HepG2 (cell line): ENCODE measurements around the gene GDAP2. TPM values are rescaled to one million over a fixed set of nuclear protein-coding genes. Genes with fewer than 3 reads are reported as not detected.

Experiments
- ARNTL ChIP-seq: sonication (generic); formaldehyde crosslinking; IDR thresholded peaks from 2 replicates; pipeline ENCODE4 v1.4.0; 2020; ENCODE audit warnings: mild to moderate bottlenecking, missing genetic modification reagents
- CENPT ChIP-seq: sonication (generic); formaldehyde crosslinking; IDR thresholded peaks from 2 replicates; pipeline ENCODE4 v1.8.0; 2022; ENCODE audit warnings: low read depth, mild to moderate bottlenecking, moderate library complexity, missing genetic modification reagents
- MXD4 ChIP-seq: IDR thresholded peaks from 2 replicates; pipeline ENCODE4 v1.6.1; 2016; ENCODE audit warnings: mild to moderate bottlenecking, missing biosample characterization, missing genetic modification reagents
- NCOA2 ChIP-seq: sonication (generic); formaldehyde crosslinking; IDR thresholded peaks from 2 replicates; pipeline ENCODE4 v1.8.0; 2022; ENCODE audit warnings: inconsistent platforms
- RBM39 ChIP-seq: fragments of 200-400 bp; formaldehyde crosslinking; IDR thresholded peaks from one replicate; pipeline ENCODE4 v1.6.1; 2018; ENCODE audit warnings: antibody characterized with exemption, mild to moderate bottlenecking, low read depth, low read length; ENCODE audit not compliant: poor library complexity, severe bottlenecking
- SOX13 ChIP-seq, 3 experiments: fragments of 450-650 bp in 1 of 3; sonication (generic) in 1 of 3; formaldehyde crosslinking in 1 of 3; IDR thresholded peaks in 2 of 3; conservative IDR thresholded peaks in 1 of 3; 2 replicates each; pipeline versions ENCODE4 v1.5.0 to v1.6.1; 2016 to 2020; ENCODE audit warnings: antibody characterized with exemption in 1 of 3, mild to moderate bottlenecking in 1 of 3, missing compliant biosample characterization in 1 of 3, missing genetic modification reagents in 1 of 3, moderate library complexity in 1 of 3
- TBX2 ChIP-seq: sonication (generic); formaldehyde crosslinking; IDR thresholded peaks from 2 replicates; pipeline ENCODE4 v1.5.0; 2020; ENCODE audit warnings: missing genetic modification reagents, mild to moderate bottlenecking, borderline replicate concordance
- ZBTB7A ChIP-seq: sonication (generic); formaldehyde crosslinking; IDR thresholded peaks from 2 replicates; pipeline ENCODE4 v1.8.0; 2022; ENCODE audit warnings: mild to moderate bottlenecking, missing genetic modification reagents
- ZFP36L2 ChIP-seq: sonication (generic); formaldehyde crosslinking; IDR thresholded peaks from 2 replicates; pipeline ENCODE4 v1.4.0; 2020; ENCODE audit warnings: missing genetic modification reagents
- ZNF282 ChIP-seq: fragments of 450-650 bp; IDR thresholded peaks from 2 replicates; pipeline ENCODE4 v1.6.1; 2018; ENCODE audit not compliant: partially characterized antibody
- polyA plus RNA-seq, 8 experiments: library from polyadenylated mRNA; depleted of rRNA in 3 of 8; stranded (reverse) in 7 of 8; unstranded in 1 of 8; fragments of >200 nt; fragmentation: Illumina TruSeq in 4 of 8; extraction: Trizol in 4 of 8; gene quantifications; 2 replicates each; pipeline versions ENCODE4 v1.2.1 to v1.2.3, GENCODE V29; 2011 to 2016; ENCODE audit warnings: low read depth in 4 of 8, missing spikeins in 1 of 8, mixed read lengths in 1 of 8; ENCODE audit not compliant: insufficient read depth in 1 of 8
- total RNA-seq, 5 experiments: library from RNA; depleted of rRNA; stranded (reverse); fragments of >200 nt; fragmentation: Illumina TruSeq; extraction: Trizol; gene quantifications; 2 replicates each; pipeline ENCODE4 v1.2.3, GENCODE V29; 2016; ENCODE audit warnings: low read depth in 1 of 5
- TF ChIP-seq, protein P1 (sequence below): sonication (generic); formaldehyde crosslinking; IDR thresholded peaks from 2 replicates; pipeline ENCODE4 v1.5.0; 2020; ENCODE audit warnings: mild to moderate bottlenecking, missing genetic modification reagents
- TF ChIP-seq, protein P2 (sequence below): sonication (generic); formaldehyde crosslinking; IDR thresholded peaks from 2 replicates; pipeline ENCODE4 v1.8.1; 2022; ENCODE audit warnings: mild to moderate bottlenecking, missing genetic modification reagents
- TF ChIP-seq, protein P3 (sequence below): sonication (generic); formaldehyde crosslinking; IDR thresholded peaks from 2 replicates; pipeline ENCODE4 v1.4.0; 2020; ENCODE audit warnings: missing genetic modification reagents
- TF ChIP-seq, protein P4 (sequence below): sonication (generic); formaldehyde crosslinking; IDR thresholded peaks from 2 replicates; pipeline ENCODE4 v1.4.0; 2020; ENCODE audit warnings: missing genetic modification reagents
- TF ChIP-seq, protein P5 (sequence below): IDR thresholded peaks from 2 replicates; pipeline ENCODE4 v1.6.1; 2016; ENCODE audit warnings: missing compliant biosample characterization, missing genetic modification reagents, borderline replicate concordance
- TF ChIP-seq, protein P6 (sequence below): sonication (generic); formaldehyde crosslinking; IDR thresholded peaks from 2 replicates; pipeline ENCODE4 v1.5.1; 2020; ENCODE audit warnings: mild to moderate bottlenecking, missing genetic modification reagents

The GDAP2 gene
- total and polyA plus RNA-seq, 2 of the 13 experiments (the other 11 are each of a cell fraction or from before 2014, with no cell fraction given) = 11.4 to 23.2 TPM

DNA sequence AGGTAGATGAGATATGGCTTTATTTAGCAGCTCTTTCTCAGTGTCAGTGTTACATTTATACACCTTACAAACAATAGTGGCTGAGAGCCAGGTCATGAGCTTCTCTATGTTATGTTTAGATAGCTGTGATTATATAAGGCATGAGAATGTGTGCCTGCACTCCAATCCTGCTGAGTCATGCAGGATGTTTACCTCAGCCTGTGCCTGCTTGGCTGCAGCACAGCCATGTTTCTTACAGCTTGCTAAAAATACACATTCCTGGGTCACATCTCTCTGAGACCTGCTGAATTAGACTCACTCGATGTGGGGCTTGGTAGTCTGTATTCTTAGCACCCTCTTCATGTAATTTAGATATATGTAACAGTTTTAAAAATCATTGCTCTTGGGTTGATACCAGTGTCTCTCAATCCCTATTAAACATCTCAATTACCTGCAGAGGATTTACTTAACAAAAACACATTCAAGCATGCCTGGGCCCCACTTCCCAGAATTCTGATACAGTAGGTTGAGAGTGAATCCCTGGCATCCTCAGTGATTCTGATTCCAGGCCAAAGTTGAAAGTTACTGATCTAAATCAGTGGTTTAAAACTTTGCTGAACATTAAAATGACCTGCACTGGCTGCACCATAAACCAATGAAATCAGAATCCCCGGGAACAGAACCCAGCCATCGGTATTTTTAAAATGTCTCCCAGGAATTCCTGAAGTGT is 107.5 kb downstream of the GDAP2 start (continued):
- TF ChIP-seq, protein P1, sequence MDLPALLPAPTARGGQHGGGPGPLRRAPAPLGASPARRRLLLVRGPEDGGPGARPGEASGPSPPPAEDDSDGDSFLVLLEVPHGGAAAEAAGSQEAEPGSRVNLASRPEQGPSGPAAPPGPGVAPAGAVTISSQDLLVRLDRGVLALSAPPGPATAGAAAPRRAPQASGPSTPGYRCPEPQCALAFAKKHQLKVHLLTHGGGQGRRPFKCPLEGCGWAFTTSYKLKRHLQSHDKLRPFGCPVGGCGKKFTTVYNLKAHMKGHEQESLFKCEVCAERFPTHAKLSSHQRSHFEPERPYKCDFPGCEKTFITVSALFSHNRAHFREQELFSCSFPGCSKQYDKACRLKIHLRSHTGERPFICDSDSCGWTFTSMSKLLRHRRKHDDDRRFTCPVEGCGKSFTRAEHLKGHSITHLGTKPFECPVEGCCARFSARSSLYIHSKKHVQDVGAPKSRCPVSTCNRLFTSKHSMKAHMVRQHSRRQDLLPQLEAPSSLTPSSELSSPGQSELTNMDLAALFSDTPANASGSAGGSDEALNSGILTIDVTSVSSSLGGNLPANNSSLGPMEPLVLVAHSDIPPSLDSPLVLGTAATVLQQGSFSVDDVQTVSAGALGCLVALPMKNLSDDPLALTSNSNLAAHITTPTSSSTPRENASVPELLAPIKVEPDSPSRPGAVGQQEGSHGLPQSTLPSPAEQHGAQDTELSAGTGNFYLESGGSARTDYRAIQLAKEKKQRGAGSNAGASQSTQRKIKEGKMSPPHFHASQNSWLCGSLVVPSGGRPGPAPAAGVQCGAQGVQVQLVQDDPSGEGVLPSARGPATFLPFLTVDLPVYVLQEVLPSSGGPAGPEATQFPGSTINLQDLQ (CRISPR knock-in tag) = no peak
- TF ChIP-seq ZBTB7A (no peak), MXD4 (CRISPR knock-in tag) (no peak), ARNTL (no peak), NCOA2 (CRISPR knock-in tag) (peak; percentile 55; the same call in 1 of the 2 replicates), SOX13 (IDR thresholded peaks at IDR 0.05) (peak; percentile 69), SOX13 (CRISPR knock-in tag; conservative IDR thresholded peaks at IDR 0.05 in 1 of 2, IDR thresholded peaks at IDR 0.05 in 1 of 2) (peak in 1 of 2 experiments; percentile 95; a peak in 2 of 4 replicates), RBM39 (no peak), ZNF282 (no peak), TBX2 (CRISPR knock-in tag) (0 out of 2 replicates have a peak, but pooled peaks have one; percentile 23), CENPT (CRISPR knock-in tag) (no peak), ZFP36L2 (CRISPR knock-in tag) (no peak)
- TF ChIP-seq, protein P2, sequence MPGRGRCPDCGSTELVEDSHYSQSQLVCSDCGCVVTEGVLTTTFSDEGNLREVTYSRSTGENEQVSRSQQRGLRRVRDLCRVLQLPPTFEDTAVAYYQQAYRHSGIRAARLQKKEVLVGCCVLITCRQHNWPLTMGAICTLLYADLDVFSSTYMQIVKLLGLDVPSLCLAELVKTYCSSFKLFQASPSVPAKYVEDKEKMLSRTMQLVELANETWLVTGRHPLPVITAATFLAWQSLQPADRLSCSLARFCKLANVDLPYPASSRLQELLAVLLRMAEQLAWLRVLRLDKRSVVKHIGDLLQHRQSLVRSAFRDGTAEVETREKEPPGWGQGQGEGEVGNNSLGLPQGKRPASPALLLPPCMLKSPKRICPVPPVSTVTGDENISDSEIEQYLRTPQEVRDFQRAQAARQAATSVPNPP (CRISPR knock-in tag) = no peak
- TF ChIP-seq, protein P3, sequence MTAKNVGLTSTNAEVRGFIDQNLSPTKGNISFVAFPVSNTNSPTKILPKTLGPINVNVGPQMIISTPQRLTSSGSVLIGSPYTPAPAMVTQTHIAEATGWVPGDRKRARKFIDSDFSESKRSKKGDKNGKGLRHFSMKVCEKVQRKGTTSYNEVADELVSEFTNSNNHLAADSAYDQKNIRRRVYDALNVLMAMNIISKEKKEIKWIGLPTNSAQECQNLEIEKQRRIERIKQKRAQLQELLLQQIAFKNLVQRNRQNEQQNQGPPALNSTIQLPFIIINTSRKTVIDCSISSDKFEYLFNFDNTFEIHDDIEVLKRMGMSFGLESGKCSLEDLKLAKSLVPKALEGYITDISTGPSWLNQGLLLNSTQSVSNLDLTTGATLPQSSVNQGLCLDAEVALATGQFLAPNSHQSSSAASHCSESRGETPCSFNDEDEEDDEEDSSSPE (CRISPR knock-in tag) = no peak
- TF ChIP-seq, protein P4, sequence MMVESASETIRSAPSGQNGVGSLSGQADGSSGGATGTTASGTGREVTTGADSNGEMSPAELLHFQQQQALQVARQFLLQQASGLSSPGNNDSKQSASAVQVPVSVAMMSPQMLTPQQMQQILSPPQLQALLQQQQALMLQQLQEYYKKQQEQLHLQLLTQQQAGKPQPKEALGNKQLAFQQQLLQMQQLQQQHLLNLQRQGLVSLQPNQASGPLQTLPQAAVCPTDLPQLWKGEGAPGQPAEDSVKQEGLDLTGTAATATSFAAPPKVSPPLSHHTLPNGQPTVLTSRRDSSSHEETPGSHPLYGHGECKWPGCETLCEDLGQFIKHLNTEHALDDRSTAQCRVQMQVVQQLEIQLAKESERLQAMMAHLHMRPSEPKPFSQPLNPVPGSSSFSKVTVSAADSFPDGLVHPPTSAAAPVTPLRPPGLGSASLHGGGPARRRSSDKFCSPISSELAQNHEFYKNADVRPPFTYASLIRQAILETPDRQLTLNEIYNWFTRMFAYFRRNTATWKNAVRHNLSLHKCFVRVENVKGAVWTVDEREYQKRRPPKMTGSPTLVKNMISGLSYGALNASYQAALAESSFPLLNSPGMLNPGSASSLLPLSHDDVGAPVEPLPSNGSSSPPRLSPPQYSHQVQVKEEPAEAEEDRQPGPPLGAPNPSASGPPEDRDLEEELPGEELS (CRISPR knock-in tag) = peak; percentile 70
- TF ChIP-seq, protein P5, sequence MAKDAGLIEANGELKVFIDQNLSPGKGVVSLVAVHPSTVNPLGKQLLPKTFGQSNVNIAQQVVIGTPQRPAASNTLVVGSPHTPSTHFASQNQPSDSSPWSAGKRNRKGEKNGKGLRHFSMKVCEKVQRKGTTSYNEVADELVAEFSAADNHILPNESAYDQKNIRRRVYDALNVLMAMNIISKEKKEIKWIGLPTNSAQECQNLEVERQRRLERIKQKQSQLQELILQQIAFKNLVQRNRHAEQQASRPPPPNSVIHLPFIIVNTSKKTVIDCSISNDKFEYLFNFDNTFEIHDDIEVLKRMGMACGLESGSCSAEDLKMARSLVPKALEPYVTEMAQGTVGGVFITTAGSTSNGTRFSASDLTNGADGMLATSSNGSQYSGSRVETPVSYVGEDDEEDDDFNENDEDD (CRISPR knock-in tag) = no peak
- TF ChIP-seq, protein P6, sequence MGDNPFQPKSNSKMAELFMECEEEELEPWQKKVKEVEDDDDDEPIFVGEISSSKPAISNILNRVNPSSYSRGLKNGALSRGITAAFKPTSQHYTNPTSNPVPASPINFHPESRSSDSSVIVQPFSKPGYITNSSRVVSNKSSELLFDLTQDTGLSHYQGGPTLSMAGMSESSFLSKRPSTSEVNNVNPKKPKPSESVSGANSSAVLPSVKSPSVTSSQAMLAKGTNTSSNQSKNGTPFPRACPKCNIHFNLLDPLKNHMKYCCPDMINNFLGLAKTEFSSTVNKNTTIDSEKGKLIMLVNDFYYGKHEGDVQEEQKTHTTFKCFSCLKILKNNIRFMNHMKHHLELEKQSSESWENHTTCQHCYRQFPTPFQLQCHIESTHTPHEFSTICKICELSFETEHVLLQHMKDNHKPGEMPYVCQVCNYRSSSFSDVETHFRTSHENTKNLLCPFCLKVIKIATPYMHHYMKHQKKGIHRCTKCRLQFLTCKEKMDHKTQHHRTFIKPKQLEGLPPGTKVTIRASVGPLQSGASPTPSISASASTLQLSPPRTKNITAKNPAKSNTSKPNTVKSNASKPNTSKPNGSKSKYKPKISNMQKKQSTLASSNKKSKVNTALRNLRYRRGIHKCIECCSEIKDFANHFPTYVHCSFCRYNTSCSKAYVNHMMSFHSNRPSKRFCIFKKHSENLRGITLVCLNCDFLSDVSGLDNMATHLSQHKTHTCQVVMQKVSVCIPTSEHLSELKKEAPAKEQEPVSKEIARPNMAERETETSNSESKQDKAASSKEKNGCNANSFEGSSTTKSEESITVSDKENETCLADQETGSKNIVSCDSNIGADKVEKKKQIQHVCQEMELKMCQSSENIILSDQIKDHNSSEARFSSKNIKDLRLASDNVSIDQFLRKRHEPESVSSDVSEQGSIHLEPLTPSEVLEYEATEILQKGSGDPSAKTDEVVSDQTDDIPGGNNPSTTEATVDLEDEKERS (CRISPR knock-in tag) = 0 out of 2 replicates have a peak, but pooled peaks have one; percentile 31
